Effector CD8-positive, alpha-beta T cell (primary cell): ENCODE measurements around the gene TEKT1.
"Not testable (repeated sequence)": the region's sequence is repeated elsewhere in the genome, so short reads cannot be mapped to it uniquely, and the experiment has no call there.

Experiments
- DNase-seq: peaks from one replicate; lab custom pipeline; 2025; lab: John Stamatoyannopoulos, UW

Gene TEKT1

DNA sequence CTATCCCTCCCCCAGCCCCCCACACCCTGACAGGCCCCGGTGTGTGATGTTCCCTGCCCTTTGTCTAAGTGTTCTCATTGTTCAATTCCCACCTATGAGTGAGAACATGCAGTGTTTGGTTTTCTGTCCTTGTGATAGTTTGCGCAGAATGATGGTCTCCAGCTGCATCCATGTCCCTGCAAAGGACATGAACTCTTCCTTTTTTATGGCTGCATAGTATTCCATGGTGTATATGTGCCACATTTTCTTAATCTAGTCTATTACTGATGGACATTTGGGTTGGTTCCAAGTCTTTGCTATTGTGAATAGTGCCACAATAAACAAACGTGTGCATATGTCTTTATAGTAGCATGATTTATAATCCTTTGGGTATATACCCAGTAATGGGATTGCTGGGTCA lies 15.2 kb downstream of the TEKT1 start:
- not testable (repeated sequence) for DNase-seq

DNA sequence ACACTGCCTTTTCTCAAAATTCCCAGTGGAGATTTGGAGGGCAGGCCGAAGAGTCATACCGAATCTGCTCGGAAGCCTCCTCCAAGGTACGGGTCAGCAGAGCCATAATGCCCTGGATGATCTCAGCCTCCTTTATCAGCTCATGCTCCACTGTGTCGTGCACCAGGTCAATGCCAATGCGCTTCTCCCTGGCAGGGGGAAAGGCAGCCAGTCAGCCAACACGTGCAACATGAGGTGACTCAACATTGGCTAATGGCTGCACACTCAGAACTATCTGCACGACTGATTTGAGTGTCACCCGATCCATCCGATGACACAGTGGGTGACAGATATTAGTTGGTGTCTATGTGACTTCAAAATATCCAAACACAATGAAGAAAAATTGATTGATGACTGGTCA lies 15.8 kb downstream of the TEKT1 start:
- DNase-seq = no peak

DNA sequence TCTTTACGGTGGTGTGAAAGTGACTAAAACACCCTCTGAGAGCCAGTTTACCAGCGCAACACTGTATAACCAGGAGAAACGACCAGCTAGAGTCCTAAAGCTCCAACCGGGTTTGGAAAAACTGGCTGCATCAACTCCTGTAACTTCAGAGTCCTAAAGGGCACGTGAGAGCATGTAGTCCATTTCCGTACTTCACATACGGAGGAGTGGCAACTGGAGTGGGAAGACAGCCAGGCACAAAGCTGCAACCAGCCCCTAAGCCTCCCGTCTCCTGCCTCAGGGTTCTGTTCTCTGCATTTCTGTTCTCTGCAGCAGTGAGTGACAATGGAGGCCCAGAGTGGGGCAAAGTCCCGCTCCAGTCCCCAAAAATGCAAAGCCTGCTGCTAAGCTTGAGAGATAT lies 19.2 kb downstream of the TEKT1 start:
- no peak for DNase-seq

DNA sequence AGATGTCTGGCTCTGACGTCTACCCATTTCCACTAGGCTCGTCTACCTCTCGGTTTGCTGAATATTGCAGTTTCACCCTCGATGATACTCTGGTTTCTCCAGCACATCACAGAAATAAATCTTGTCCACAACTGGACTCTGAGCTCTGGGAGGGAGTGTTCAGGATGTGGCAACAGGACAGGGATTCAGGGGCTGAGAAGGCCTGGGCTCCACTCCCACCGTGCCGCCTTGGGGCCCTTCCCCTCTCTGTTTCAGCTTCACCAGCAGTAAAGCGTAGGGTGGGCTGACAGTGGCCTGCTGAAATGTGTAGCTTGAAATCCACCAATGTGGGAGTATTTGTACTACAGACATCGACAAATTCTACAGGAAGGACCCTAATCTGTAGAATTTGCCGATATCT lies 20.0 kb downstream of the TEKT1 start:
- DNase-seq = no peak

DNA sequence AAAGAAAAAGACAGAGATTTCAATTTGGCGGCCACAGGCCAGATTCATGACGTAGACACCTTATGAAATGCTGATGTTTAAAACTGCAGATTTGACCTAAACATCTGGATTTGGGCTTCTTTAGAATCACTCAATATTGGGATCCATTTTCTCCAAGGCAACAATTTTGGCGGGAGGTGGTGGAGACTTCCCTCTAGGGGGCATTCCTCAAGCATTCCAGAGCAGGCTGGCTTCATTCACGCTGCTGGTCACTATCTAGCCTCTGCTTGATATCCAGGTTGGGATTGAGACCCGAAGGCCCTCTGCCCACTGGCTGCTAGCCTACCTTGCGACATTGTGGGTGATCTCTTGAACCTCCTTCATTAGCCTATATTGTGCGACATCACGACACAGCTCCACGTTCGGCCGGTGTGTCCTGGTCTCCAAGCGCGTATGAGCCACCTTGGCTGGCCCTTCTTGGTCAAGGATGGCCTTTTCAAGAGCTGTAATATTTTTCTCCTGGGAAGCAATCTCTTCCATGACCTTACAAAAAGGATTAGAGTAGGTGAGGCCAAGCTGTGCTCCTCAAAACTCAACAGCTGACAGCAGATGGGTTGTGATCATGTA lies 31.0 kb downstream of the TEKT1 start:
- no peak for DNase-seq

DNA sequence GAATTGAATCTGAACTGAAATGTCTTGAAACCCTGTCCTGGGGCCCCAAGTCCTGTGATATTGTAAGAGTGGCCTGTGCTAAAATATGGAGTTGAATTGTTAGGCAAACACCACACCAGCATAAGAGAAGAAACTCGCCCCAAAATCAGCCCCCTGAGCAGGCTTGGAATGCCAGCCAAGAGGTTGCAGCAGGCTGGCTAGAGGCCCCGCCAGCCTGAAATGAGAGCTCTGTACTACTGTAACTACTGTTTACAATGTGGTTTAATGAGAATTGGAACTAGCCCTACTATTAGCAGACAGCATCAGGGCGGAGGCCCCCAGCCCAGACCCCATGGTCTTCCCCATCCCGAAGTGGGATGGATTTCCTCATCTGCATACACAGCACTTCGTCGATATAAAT lies 31.8 kb downstream of the TEKT1 start:
- no peak for DNase-seq

DNA sequence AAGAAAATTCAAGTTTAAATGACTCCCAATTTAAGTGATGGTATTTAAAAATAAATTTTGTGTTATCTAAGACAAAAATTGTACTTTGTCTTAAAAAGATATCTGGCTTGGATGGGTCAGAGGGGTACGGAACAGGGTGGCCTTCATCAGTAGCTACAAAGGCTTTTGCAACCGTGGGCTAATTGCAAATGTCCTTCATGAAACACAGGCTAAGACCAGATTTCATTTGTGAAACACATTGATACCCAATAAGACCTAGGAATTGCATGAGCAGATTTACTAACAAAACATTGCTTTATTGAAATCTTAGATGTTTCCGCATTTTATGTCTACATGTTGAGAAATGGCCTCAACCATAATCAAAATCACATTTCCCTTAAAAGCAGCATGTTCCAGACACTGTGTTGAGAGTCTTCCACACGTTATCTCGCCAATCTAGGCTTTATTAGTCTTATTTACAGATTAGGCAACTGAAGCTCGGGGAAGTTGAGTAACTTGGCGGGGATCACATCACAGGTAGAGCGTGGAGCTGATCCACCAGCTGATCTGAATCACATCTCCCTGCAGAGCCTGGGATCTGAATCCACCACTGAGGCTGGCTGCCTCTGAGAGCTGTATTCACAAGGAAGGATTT lies 33.7 kb downstream of the TEKT1 start:
- DNase-seq = no peak

DNA sequence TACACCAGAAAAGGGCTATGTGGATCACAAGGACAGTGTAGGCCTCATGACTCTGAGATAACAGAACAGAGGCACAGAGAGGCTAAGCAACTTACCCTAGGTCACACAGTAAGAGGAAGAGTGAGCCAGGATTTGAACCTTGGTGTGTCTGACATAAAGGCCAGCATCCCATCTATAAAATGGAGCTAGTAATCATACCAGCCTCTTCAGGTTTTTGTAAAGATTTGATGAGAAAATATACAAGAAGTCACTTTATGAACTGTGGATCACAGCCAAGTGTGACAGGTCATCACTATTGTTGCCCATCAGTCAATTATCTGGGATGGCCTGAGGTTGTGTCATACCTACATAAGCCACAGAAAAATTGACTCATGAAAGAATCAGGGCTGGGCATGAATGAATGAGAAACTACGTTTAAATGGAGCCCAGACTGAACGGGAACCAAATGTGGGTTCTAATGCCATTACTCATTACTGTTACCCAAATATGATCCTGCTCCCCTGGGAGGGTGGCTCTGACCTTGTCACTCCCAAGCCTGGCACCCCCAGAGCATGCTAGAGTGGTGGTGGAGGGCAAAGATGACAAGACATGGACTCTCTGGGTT lies 34.5 kb downstream of the TEKT1 start:
- no peak for DNase-seq

DNA sequence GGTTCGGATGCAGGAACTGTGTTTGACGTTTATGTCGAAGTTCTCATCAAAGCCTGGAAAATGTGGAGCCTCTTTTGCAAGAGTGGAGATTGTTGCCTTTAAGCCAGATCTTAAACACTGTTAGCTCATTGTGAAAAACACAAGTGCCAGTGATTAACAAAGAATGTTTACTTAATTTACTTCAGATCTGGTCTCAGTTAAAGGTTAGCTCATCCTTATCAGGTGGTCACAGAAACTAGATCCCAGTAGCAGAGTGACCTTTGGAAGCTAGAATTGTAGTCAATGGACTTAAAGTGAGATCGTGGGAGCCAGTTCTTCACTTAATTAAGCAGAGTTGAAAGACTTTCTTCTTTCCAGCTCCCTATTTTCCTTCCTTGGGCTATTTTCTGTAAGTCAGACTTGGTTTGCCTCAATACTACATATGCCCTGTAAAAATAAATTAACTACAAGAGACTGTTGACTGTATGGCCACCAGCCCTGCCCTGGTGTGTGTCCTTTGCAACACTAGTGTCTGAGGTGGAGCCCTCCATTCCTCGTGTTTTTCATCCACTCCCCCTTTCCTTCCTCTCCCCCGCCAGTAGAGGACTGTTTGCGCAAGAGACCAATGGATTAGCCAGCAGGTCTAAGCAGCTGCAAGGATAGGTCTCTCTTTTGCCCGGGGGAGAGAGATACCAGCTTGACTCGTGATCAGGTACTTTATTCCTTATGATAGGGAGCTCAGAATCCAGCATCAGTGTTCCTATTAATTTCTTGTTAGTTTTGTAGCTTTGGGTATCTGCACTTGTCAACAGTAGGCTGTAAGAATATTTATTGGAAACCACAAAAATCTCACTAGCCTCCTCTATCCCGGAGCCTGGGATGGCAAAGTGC lies 35.3 kb downstream of the TEKT1 start:
- DNase-seq = no peak

DNA sequence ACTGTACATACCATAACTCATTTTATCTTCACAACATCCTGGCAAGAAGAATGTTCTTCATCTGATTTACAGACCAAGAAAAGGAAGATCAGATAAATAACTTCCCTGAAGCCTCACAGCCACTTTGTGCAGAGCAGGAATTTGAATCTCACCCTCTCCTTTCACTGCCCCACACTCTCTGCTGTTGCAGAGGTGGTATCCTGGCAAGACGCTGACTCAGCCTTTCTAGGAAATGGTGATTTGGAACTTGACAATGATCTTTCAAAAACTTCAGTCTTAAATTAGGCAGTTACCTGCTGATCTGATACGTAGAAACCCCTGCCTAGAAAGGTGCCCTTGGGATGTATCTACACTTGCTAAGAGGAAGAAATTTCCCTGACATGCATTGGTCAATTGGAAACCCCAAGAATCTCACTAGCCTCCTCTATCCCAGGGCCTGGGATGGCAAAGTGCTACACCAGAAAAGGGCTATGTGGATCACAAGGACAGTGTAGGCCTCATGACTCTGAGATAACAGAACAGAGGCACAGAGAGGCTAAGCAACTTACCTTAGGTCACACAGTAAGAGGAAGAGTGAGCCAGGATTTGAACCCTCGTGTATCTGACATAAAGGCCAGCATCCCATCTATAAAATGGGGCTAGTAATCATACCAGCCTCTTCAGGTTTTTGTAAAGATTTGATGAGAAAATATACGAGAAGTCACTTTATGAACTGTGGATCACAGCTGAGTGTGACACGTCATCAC lies 37.6 kb downstream of the TEKT1 start:
- no peak for DNase-seq

DNA sequence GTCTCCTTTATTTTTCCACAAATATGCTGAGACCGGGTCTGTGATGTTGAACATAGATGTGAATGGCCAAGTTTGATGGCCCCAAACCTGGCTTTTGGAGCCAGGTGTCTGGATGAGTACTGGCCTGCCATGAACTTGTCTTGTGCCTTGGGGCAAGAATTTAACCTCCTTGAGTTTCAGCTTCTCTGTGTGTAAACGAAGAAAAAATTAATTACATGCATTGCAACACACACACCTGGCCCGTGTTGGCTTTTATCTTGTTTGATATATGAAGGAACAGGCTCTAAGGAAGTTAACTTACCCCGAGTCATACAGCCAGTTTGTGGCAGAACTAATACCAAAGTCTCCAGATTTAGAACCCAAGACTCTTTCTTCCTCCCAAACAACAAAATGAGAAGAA lies 42.4 kb downstream of the TEKT1 start:
- no peak for DNase-seq

DNA sequence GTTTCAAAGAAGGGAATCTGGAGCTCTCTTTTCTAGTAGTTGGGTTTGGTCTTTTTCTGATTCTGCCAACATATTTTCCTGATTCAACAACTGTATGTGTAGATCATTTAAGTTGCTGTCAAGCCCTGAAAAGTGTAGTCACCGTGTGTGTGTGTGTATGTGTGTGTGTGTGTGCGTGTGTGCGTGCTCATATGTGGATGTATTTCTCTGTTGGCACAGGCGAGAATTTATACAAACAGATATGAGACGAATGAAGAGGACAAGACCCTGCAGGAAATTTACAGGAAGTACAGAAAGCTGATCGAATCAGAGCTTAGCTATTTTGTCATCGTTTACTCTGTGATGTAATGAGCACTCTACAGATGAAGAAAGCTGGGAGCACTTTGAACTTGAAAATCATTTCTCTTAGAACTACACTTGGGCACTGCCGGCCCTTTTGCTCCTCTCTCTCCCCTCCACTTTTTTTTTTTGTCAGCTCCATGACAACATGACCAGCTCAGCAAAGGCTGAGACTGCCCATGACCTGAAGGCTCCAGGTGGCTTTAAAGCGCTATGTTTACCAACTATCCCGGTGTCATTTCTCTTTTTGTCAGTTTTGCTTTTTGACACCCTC lies 44.3 kb downstream of the TEKT1 start:
- no peak for DNase-seq

DNA sequence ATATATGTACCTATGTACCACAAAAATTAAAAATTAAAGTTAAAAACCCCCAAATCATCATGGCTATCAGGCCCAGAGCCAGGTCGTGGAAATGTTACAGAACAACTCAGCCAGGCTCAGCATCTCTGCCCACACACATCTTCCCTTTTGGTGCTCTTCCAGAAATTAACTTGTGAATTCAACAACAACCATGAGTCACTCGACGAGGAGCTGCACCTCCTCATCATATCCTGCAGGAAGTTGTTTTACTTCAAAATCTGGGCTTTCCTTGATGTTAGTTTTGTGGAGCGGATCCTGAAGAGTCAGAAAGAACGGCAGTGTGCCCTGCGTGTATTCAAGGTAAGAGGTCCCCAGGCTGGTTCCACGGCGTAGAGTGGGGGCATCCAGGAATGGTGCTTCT lies 44.9 kb downstream of the TEKT1 start:
- no peak for DNase-seq

DNA sequence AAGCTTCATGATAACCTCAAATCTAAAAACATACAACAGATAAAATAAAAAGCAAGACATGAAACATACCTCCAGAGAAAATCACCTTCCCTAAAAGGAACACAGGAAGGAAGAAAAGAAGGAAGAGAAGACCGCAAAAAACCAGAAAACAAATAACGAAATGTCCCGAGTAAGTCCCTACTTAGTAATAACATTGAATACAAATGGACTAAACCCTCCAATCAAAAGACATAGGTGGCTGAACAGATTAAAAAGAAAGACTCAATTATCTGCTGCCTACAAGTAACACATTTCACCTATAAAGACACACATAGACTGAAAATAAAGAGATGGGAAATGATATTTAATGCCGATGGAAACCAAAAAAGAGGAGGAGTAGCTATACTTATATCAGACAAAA lies 49.3 kb downstream of the TEKT1 start:
- no peak for DNase-seq

DNA sequence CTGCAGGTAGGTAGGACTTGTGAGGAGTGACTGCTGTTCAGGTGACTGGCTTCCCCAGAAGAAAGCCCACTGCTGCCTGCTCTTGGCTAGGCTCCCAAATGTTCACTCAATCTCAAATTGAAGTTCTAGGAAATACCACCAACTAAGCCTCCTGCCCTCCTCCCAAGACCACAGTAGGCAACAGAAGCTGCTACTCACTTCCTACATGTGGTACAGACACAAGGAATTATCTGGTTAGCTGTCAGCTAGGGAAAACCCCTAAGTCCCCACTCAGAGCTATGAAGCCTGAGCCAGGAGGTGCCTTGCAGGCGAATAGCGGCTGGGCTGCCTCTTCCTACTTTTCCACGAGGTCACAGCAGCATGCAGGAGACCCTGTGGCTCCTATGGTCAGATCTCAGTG lies 50.6 kb downstream of the TEKT1 start:
- no peak for DNase-seq

DNA sequence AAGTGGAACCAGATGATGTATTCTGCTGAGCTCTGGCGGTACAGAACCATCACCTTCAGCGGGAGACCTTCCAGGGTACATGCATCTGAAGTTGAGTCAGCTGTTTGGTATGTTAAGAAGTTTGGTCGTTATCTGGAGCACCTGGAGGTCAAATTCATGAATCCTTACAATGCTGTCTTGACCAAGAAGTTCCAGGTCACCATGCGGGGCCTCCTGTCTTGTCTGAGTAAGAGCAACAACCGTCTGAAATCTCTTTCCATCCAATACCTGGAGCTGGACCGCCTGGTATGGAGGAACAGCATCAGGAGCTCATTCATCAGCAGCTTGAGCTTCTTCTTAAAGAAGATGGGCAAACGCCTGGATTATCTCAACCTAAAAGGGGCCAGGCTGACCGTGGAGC lies 51.5 kb downstream of the TEKT1 start:
- DNase-seq = no peak

DNA sequence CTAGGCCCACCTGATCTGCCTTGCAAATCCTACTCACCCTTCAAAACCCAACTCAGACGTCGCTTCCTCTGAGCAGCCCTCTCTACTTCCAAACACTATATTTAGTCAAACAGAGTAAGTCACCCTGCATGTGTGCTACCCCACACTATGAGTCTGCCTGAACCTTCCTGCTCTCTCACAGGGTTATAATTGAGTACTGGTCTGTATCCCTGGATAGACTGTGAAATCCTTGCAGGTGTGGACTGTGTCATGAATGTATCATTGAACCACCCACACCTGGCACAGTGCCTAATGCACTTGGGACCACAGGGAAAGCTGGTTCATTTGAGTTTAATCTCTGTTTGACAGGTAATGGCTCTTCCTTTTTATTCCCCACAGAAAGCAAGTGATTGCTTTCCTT lies 52.1 kb downstream of the TEKT1 start:
- DNase-seq = no peak

DNA sequence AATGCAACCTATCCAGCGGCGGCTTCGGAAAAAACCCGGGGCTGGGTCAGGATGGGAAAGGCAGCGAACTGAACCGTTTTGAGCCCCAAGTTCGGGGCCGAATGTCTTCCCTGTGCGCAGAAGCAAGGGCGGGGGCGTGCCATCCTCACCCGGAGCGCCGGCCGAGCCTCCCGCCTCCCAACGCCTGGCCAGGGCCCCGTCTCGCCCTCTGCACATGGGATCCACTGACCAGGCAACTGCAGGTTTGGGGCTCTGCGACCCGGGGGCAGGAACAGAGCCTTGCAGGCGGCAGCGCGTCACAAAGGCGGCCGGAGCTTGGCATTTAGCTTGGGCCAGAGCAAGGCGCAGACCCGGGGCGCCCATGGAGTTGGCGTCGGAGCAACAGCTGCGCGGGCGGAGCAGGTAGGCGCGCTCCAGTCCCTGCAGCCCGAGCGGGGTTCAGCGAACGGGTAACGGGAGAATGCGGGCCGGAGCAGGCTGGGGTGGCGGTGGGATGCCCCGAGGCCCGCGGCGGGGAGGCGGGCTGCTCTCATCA lies 55.6 kb downstream of the TEKT1 start, which contains the start of gene FBXO39:
FBXO39 (plus strand) TSS at position 345 of the 535 bp plus-strand sequence. CDS start 3,654 bp downstream, outside the sequence.
- DNase-seq = no peak

DNA sequence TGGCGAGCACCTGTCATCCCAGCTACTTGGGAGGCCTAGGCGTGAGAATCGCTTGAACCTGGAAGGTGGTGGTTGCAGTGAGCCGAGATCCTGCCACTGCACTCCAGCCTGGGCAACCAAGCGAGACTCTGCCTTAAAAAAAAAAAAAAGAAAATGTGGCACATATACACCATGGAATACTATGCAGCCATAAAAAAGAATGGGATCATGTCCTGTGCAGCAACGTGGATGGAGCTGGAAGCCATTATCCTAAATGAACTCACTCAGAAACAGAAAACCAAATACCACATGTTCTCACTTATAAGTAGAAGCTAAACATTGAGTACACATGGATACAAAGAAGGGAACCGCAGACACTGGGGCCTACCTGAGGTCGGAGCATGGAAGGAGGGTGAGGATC lies 56.6 kb downstream of the TEKT1 start:
- not testable (repeated sequence) for DNase-seq

DNA sequence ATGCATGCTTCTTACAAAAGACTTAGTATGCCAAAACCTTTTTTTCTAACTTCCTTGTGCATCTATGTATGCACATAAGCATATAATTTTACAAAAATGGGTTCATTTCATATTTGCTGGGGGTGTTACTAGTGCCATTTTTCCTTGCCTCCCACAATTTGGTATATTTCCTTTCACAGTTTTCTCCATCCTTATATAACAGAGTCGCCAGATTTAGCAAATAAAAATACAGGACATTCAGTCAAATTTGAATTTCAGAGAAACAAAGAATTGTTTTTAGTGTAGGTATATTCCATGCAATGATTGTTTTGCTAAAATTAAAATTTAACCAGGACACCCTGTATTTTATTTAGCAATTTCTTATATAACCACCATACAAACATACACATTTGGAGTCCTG lies 59.5 kb downstream of the TEKT1 start:
- no peak for DNase-seq

DNA sequence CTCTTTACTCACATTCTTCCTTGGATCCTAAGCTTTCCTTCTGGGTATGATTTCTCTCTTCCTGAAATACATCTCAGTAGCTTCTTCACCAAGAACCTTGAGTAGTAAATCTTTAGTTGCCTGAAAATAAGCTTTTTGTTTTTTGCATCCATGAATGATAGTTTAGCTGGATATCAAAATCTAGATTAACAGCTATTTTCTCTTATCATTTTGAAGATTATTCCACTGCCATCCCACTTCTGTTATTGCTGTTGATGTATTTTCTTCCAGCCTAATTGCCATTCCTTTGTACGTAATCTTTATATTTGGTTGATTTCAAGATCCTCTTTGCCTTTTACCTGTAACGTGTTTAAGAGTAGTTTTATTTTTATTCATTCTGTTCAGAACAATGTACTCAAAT lies 63.1 kb downstream of the TEKT1 start:
- no peak for DNase-seq
